Islet precursor cell (in vitro differentiated cells): ENCODE data around the gene AGAP1.
A peak's percentile ranks its signal among the peaks of the same experiment; 100 is the strongest.

ENCODE experiments used
- DNase-seq: peaks from one replicate; pipeline ENCODE4 v3.0.0-alpha.2; 2018

AGAP1 gene

GRCh38 chr2:235670974-235671787 is 177.3 kb downstream of the AGAP1 start:
- DNase-seq, result no peak

GRCh38 chr2:235672720-235673119 is 178.9 kb downstream of the AGAP1 start:
- DNase-seq, result no peak

GRCh38 chr2:235674146-235674545 is 180.3 kb downstream of the AGAP1 start:
- DNase-seq, result no peak

GRCh38 chr2:235674812-235675211 is 181.0 kb downstream of the AGAP1 start:
- no peak for DNase-seq

- no peak for DNase-seq
Measured at GRCh38 chr2:235675678-235676535, 182.1 kb downstream of the AGAP1 start.

DNA sequence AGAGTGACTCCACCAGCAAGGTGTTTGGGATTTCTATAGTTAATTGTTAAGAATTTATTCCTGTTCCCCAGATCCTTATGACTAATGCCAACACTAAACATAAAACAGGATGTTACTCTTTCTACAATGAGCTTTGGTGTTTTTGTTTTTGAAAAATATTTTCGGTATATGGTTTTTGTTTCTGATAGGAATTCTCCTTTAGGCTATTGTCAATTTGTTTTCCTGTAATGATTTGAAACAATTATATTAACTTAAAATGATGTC is 182.6 kb downstream of the AGAP1 start:
- no peak for DNase-seq

DNA sequence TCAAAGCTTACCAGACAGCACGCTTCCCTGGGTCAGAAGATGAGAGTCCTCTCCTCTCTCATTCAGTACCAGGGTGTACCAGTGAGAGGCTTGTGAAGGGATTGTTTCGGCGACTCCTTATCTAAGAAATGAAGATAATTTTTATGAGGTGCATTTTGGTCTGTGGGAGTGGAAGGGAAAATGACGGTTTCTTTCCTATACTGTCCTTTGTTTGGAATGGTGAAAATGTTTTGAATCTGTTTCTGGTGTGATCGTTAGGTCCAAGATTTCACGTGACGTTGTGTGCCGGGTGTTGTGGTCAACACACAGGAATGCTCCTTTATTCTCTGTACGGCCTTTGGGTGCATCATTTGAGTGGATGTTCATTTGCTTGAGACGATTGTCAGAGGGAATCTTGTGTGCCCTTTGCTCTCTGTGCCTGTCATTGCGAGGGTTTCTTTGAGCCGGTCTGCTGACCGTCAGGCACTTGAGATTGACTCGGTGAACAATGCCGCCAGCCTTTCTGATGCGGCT is 183.5 kb downstream of the AGAP1 start:
- no peak for DNase-seq

DNA sequence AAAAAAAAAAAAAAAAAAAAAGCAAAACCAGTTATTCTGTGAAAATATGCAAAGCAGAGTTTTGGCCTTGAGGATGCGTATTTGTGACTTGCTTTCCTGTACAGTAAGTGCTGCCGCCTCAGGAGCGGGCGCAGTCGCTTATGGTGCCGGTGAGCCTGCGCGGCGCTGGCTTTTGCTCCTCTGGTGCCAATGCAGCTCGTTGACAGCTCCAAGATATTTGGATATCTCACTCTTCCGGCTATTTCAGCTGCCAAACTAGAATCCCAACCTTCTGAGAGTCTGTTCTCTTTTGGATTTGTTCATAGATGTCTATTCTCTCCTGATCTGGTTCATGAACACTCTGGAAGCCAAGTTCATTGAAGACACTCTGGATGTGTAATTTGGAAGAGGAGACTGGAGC is 184.1 kb downstream of the AGAP1 start:
- DNase-seq, result no peak

DNA sequence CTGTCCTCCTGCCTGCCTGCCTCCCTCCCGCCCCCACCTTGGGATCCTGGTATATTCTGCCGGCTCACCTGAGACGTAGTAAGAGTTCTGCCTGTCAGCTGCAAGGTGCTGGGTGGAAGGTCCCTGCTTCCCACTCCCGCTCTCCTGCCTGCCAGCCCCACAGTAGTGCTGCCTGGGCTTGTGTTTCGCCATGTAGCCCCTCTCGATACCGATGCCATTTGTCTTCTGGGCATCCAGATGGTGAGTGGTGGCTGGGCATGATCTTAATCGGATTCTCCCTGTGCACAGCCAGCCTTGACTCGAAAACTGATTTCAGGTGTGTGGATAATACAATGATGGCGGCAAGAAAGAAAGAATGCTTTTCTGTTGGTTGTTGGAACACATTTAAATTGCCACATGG is 184.9 kb downstream of the AGAP1 start:
- no peak for DNase-seq

- no peak for DNase-seq
Measured at GRCh38 chr2:235679471-235679870, 185.6 kb downstream of the AGAP1 start.

GRCh38 chr2:235685024-235685721 is 191.3 kb downstream of the AGAP1 start:
- DNase-seq, result no peak

DNA sequence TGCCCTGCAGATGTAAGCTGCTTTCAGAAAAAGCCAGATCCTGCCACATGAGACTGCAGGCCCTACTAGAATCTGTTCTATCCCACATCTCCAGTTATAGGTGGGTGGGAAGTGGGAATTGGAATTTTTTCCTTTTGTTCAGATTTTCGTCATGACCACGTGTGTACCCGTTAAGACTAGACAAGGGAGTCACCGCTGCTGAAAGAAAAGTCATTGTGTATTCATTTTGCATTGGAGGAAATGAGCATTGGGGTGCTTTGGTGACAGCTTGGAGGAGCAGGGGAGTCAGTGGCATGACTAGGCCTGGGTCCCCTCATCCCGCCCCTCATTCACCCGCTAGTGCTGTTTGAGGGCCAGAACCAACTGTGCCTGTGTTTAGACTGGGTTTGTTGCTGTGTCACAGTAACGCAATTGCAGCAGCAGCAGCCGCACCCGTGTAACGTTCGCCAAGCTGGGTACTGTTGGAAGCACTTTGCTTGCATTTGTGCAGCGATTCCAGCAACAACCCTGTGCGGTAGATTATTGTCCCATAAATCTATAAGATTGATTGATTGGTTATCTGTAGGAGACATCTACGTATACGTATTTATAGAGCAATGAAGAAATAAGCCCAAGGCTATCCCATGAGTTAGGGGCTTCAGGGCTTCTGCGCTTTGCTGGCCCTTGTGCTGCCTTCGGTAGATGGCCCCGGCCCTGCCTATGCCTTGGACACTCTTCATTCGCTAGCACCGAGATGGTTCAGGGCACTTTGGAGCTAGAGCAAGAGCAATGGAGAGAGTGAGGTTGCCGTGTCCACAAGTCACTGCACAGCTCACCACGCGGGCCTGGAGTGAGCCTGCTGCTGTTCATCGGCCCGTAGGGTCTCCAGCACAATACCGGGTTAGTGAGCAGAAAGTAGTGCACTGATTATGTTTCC is 194.9 kb downstream of the AGAP1 start:
- DNase-seq, result no peak

DNA sequence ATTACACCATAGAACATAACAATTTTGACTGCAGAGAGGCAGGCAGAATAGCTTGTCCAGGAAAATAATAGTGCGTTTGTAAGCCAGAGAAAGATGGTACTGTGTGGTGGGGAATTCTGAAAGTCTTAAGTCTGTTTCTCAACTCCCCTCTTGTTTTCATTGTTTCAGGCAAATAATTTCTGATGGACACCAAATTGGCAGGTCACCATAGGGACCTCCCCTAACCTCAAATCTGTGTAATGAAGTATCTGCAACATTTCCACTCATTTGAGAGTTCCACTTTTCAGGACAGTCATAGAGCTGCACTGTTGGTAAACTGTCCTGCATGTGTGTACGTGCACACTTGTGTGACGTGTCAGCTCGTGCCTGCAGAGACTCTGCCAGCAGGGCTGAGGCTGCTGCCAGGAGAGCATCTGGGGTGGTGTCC is 195.6 kb downstream of the AGAP1 start:
- DNase-seq, result no peak

DNA sequence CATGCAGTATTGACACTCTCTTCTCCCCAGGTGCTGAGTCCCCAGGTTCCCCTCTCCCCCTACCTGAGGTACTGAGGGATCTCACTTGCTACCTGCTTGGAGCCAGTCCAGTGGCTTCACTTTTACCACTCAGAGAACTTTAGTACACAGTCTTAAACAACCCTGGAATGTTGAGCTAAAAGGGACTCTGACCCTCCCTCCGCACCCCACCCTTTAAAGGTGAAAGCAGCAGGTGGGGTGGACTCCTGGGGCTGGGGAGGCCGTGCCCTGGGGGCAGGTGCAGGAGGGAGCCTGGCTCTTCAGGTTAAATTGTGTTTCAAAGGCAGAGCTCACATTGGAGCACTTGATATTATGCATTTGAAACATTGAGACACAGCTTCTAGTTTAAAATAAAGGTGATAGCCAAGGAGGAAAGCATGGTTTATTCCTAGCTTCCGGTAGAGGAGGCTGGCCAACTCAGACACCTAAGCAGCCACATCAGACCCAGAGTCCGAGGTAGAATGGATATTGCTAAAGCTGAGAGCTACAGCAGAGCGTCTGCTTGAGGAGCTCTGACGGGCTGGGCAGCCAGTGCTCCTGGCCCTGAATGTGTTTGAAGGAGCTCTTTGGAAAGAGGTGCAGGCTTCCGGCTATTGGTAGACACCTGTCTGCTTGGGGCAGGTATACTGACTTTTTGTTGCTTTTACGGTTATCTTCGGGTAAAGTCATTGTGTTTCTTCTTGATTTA is 196.4 kb downstream of the AGAP1 start:
- no peak for DNase-seq

- DNase-seq, result no peak
Measured at GRCh38 chr2:235690809-235691450, 197.1 kb downstream of the AGAP1 start.

- DNase-seq, result no peak
Measured at GRCh38 chr2:235692076-235692475, 198.2 kb downstream of the AGAP1 start.

GRCh38 chr2:235692671-235693171 is 198.9 kb downstream of the AGAP1 start:
- DNase-seq, result no peak

DNA sequence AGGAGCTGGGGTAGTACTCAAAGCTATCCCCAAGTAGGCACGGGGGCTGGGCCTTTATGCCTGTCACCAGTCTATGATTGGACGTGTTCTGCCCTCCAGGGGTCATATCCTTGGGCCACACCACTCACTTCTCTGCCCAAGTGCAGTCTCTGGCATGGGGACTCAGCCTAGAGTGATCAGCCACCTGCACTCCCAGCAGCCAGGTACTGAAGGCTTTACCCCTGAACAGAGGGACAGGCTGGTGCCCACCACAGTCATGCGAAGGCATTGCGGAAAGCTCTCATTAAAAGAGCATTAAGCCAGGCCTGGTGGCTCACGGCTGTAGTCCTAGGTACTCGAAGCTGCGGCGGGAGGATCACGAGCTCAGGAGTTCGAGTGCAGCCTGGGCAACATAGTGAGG is 199.4 kb downstream of the AGAP1 start:
- no peak for DNase-seq

GRCh38 chr2:235694721-235695601 is 201.1 kb downstream of the AGAP1 start:
- DNase-seq, result peak; percentile 64

DNA sequence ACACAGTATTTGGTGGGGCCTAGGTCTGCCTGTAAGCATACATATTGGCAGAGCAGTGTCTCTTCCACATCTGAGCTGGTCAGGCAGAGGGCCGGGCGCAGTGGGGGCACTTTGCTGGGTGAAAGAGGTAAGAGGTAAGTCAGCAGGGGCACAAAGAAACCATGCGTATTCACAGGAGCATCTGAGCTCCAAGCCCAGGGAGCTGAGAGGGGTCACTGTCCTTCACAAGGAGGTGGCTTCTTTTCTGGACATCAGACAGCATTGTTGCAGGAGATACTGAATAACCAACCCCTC is 201.7 kb downstream of the AGAP1 start:
- DNase-seq, result no peak
